NT2/D1 (cell line): ENCODE data around the gene C1orf159.

Experiments used
- SUZ12 ChIP-seq: IDR thresholded peaks from 2 replicates; pipeline ENCODE4 v1.6.1; 2011; ENCODE audit not compliant: insufficient read length, insufficient read depth; ENCODE audit errors: extremely low read depth
- ZNF274 ChIP-seq: IDR thresholded peaks from 2 replicates; pipeline ENCODE4 v1.6.1; 2011; ENCODE audit warnings: mild to moderate bottlenecking, low read depth, low read length

GRCh38 chr1:1143636-1144035 lies 27.7 kb upstream of the C1orf159 start:
- TF ChIP-seq SUZ12, result no peak
- no peak for TF ChIP-seq ZNF274
